IMR-90 (cell line): Measurements from ENCODE around the gene MIR17HG. TPM values are rescaled to one million over a fixed set of nuclear protein-coding genes. Genes with fewer than 3 reads are reported as not detected.

ENCODE experiments used
- ATAC-seq: fragments of 200-7000 bp; cut with Tn5 transposase; 2 replicates; pipeline ENCODE4 v1.9.1; 2020; ENCODE audit warnings: low read depth, mild to moderate bottlenecking, moderate library complexity
- BruUV-seq: library from RNA; stranded (reverse); fragments of 400-500 nt; replicated peaks from 2 replicates; lab custom pipeline; 2021; lab: Mats Ljungman, UMichigan
- CTCF ChIA-PET: fragments of 300-600 bp; formaldehyde crosslinking; extraction: SDS; loops from one replicate; lab custom pipeline; 2021; ENCODE audit warnings: antibody characterized with exemption; lab: Yijun Ruan, JAX
- POLR2A ChIA-PET: fragments of 300-600 bp; sonication (Branson Sonifier 250); formaldehyde crosslinking; loops from one replicate; lab custom pipeline; 2022; ENCODE audit warnings: antibody characterized with exemption; ENCODE audit not compliant: unreplicated experiment; lab: Charles Lee
- DNase-seq: peaks from one replicate; pipeline ENCODE4 v3.0.0; 2013
- H2AFZ ChIP-seq: replicated peaks from 2 replicates; pipeline ENCODE3; 2013; ENCODE audit warnings: low read length, mild to moderate bottlenecking; ENCODE audit not compliant: poor library complexity
- H2AK5ac ChIP-seq: 2 replicates; pipeline ENCODE4 v1.6.1; 2013; ENCODE audit warnings: low read depth, low read length, inconsistent platforms
- H2AK9ac ChIP-seq: replicated peaks from 2 replicates; pipeline ENCODE3; 2013; ENCODE audit warnings: mild to moderate bottlenecking, low read depth, low read length, moderate library complexity; ENCODE audit not compliant: poor library complexity
- H2BK120ac ChIP-seq: 2 replicates; pipeline ENCODE4 v1.6.1; 2013; ENCODE audit warnings: low read depth, low read length, inconsistent platforms
- H2BK15ac ChIP-seq: 3 replicates; pipeline ENCODE4 v1.6.1; 2013; ENCODE audit warnings: low read depth, low read length, inconsistent platforms
- H2BK20ac ChIP-seq: 2 replicates; pipeline ENCODE4 v1.6.1; 2013; ENCODE audit warnings: low read depth, mild to moderate bottlenecking, inconsistent platforms, low read length, moderate library complexity
- H2BK5ac ChIP-seq: 2 replicates; pipeline ENCODE4 v1.6.1; 2013; ENCODE audit warnings: mild to moderate bottlenecking, low read depth, low read length, inconsistent platforms; ENCODE audit not compliant: poor library complexity, severe bottlenecking
- H3K14ac ChIP-seq: replicated peaks from 2 replicates; pipeline ENCODE4 v1.6.1; 2013; ENCODE audit warnings: low read depth, low read length, inconsistent platforms
- H3K18ac ChIP-seq: 2 replicates; pipeline ENCODE4 v1.6.1; 2013; ENCODE audit warnings: low read depth, low read length, control low read depth
- H3K23ac ChIP-seq: 2 replicates; pipeline ENCODE4 v1.6.1; 2013; ENCODE audit warnings: low read depth, low read length, inconsistent platforms
- H3K27ac ChIP-seq: 2 replicates; pipeline ENCODE4 v1.5.1; 2013; ENCODE audit warnings: mild to moderate bottlenecking, control low read depth, low read length; ENCODE audit not compliant: insufficient read depth
- H3K27me3 ChIP-seq: 2 replicates; pipeline ENCODE4 v1.6.1; 2013; ENCODE audit warnings: low read length; ENCODE audit not compliant: control insufficient read depth, insufficient read depth
- H3K36me3 ChIP-seq: 2 replicates; pipeline ENCODE4 v1.6.1; 2013; ENCODE audit warnings: low read length, mixed read lengths; ENCODE audit not compliant: control insufficient read depth, insufficient read depth
- H3K4ac ChIP-seq: 2 replicates; pipeline ENCODE4 v1.6.1; 2013; ENCODE audit warnings: low read depth, low read length, inconsistent platforms
- H3K4me1 ChIP-seq: 2 replicates; pipeline ENCODE4 v1.6.1; 2013; ENCODE audit warnings: low read length, mixed read lengths; ENCODE audit not compliant: control insufficient read depth, insufficient read depth
- H3K4me2 ChIP-seq: 2 replicates; pipeline ENCODE4 v1.6.1; 2013; ENCODE audit warnings: low read depth, mild to moderate bottlenecking, control low read depth, low read length, moderate library complexity
- H3K4me3 ChIP-seq: 2 replicates; pipeline ENCODE4 v1.5.1; 2013; ENCODE audit warnings: low read depth, mild to moderate bottlenecking, control low read depth, low read length, moderate library complexity; ENCODE audit not compliant: insufficient read depth
- H3K56ac ChIP-seq: 2 replicates; pipeline ENCODE4 v1.6.1; 2013; ENCODE audit warnings: low read length, inconsistent platforms; ENCODE audit not compliant: insufficient read depth; ENCODE audit errors: extremely low read depth
- H3K79me1 ChIP-seq, 2 experiments: 2 replicates each; pipeline ENCODE4 v1.6.1; 2013; ENCODE audit warnings: low read length in 2 of 2, inconsistent platforms in 1 of 2, low read depth in 1 of 2
- H3K9ac ChIP-seq: 2 replicates; pipeline ENCODE4 v1.6.1; 2013; ENCODE audit warnings: low read depth, low read length, control low read depth
- H3K9me1 ChIP-seq: 2 replicates; pipeline ENCODE4 v1.6.1; 2013; ENCODE audit warnings: low read length, inconsistent platforms; ENCODE audit not compliant: insufficient read depth
- H3K9me3 ChIP-seq: 2 replicates; pipeline ENCODE4 v1.6.1; 2013; ENCODE audit warnings: low read length; ENCODE audit not compliant: control insufficient read depth, insufficient read depth
- H4K20me1 ChIP-seq: 2 replicates; pipeline ENCODE4 v1.6.1; 2013; ENCODE audit warnings: low read length, inconsistent platforms; ENCODE audit not compliant: insufficient read depth
- H4K5ac ChIP-seq: 2 replicates; pipeline ENCODE4 v1.6.1; 2013; ENCODE audit warnings: mild to moderate bottlenecking, low read depth, low read length, control low read depth
- H4K8ac ChIP-seq, 2 experiments: 2 replicates each; pipeline ENCODE4 v1.6.1; 2013; ENCODE audit warnings: low read depth in 2 of 2, low read length in 2 of 2, control low read depth in 1 of 2, inconsistent platforms in 1 of 2
- H4K91ac ChIP-seq: 2 replicates; pipeline ENCODE4 v1.6.1; 2013; ENCODE audit warnings: low read depth, low read length, inconsistent platforms; ENCODE audit not compliant: insufficient read depth
- BHLHE40 ChIP-seq: fragments of 150-350 bp; IDR thresholded peaks from 2 replicates; pipeline ENCODE4 v1.6.1; 2016; ENCODE audit warnings: mild to moderate bottlenecking, low read depth, low read length
- CEBPB ChIP-seq: IDR thresholded peaks from 2 replicates; pipeline ENCODE4 v1.6.1; 2012; ENCODE audit warnings: low read depth, low read length, improper control_type of control experiment
- CHD1 ChIP-seq: IDR thresholded peaks from 2 replicates; pipeline ENCODE4 v1.6.1; 2012; ENCODE audit warnings: low read depth, low read length, improper control_type of control experiment
- MAZ ChIP-seq: IDR thresholded peaks from 2 replicates; pipeline ENCODE4 v1.6.1; 2012; ENCODE audit warnings: low read depth, mild to moderate bottlenecking, low read length, improper control_type of control experiment, moderate library complexity, borderline replicate concordance
- RAD21 ChIP-seq: IDR thresholded peaks from 2 replicates; pipeline ENCODE4 v1.6.1; 2012; ENCODE audit warnings: low read length, improper control_type of control experiment
- RCOR1 ChIP-seq: IDR thresholded peaks from 2 replicates; pipeline ENCODE4 v1.6.1; 2012; ENCODE audit warnings: mild to moderate bottlenecking, low read length, improper control_type of control experiment; ENCODE audit not compliant: insufficient replicate concordance
- RFX5 ChIP-seq: IDR thresholded peaks from 2 replicates; pipeline ENCODE4 v1.8.0; 2012; ENCODE audit warnings: low read depth, mild to moderate bottlenecking, low read length, moderate library complexity
- SMC3 ChIP-seq: fragments of 150-350 bp; IDR thresholded peaks from 2 replicates; pipeline ENCODE4 v1.6.1; 2016; ENCODE audit warnings: low read depth, mild to moderate bottlenecking, antibody characterized with exemption, low read length, moderate library complexity
- WGBS, 2 experiments: methylation state at CpG; one replicate each; pipeline versions ENCODE4 v1.1.5 to v1.1.7; 2013; ENCODE audit warnings: missing lambda C conversion rate in 2 of 2; ENCODE audit not compliant: insufficient read length in 1 of 2; ENCODE audit errors: extremely low coverage in 2 of 2; 5-methylcytosine and 5-hydroxymethylcytosine counted together
- dilution Hi-C: fragments of 300-500 bp; cut with HindIII; formaldehyde crosslinking; loops from one replicate; pipeline ENCODE4 v1.14.3; 2018; ENCODE audit warnings: low sequenced_read_pairs; ENCODE audit not compliant: unreplicated experiment
- in situ Hi-C: fragments of 300-500 bp; cut with MboI; formaldehyde crosslinking; loops from 3 replicates; pipeline ENCODE4 v1.14.3; 2019; ENCODE audit warnings: low sequenced_read_pairs, inconsistent platforms, mixed read lengths
- intact Hi-C: fragments of 100-400 bp; cut with micrococcal nuclease; formaldehyde crosslinking; loops from 2 replicates; pipeline ENCODE4 v1.10.0; 2022
- polyA plus RNA-seq, 3 experiments: library from polyadenylated mRNA; depleted of rRNA; stranded (reverse); fragments of >200 nt; gene quantifications; 2 replicates each; pipeline ENCODE4 v1.2.3, GENCODE V29; 2012; ENCODE audit warnings: low replicate concordance in 1 of 3
- total RNA-seq: library from RNA; depleted of rRNA; stranded (reverse); fragments of >200 nt; gene quantifications from 2 replicates; pipeline ENCODE4 v1.2.3, GENCODE V29; 2012
- TF ChIP-seq, protein P1 (sequence below): fragments of 150-350 bp; IDR thresholded peaks from 2 replicates; pipeline ENCODE4 v1.6.1; 2016; ENCODE audit warnings: low read depth, mild to moderate bottlenecking, low read length, moderate library complexity, borderline replicate concordance
- TF ChIP-seq, protein P2 (sequence below): conservative IDR thresholded peaks from 2 replicates; pipeline ENCODE4 v1.5.1; 2012; ENCODE audit warnings: mild to moderate bottlenecking, low read depth, low read length, improper control_type of control experiment
- TF ChIP-seq, protein P3 (sequence below): fragments of 150-350 bp; IDR thresholded peaks from 2 replicates; pipeline ENCODE4 v1.6.1; 2017; ENCODE audit warnings: mild to moderate bottlenecking, antibody characterized with exemption, low read length, low read depth

Gene MIR17HG
- total and polyA plus RNA-seq, 2 of the 4 experiments (the other 2 are of a cell fraction) = 0.77 to 3.0 TPM

DNA sequence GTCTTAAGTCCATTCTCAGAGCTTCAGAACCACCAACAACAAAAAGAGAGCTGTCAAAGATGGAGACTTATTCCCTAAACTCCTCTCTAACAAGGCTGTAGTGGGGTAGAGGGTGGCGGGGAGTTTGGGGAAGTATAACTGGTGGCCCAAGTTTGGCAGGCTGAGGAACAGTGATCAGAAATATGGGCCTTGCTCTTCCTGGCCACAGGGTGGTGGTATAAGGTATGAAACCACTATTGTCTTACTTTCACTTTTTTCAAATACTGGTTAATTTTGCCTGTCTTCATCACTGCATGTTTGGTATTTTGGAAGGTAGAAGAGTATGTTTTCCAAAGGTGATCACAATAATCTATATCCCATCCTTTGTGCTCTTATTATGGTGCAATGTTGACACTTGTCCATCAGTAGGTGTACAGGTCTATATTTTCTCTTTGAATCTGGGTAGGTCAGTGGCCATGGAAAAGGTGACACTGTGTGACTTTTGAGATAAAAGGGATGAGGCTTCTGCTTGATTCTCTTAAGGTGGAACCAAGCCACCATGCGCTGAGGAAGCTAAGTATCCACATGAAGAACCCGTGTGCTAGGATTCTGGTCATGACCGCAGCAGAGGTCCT is 27.7 kb downstream of the MIR17HG start:
- peak; percentile 8 for DNase-seq
- Histone ChIP-seq H3K9ac (no peak overlapping the region), H3K4me2 (no peak overlapping the region), H4K20me1 (no peaks in the 10 kb centered on the region), H2AFZ (no peak overlapping the region), H2BK120ac (no peak overlapping the region), H2AK5ac (no peak overlapping the region), H3K9me1 (no peaks in the 10 kb centered on the region), H3K14ac (no peak overlapping the region), H4K91ac (no peak overlapping the region), H2BK5ac (no peak overlapping the region), H3K23ac (no peak overlapping the region), H4K5ac (no peak overlapping the region), H2BK20ac (no peak overlapping the region), H3K56ac (no peak overlapping the region), H2BK15ac (no peak overlapping the region), H3K9me3 (no peaks in the 10 kb centered on the region), H4K8ac (no peak overlapping the region), H3K4ac (no peak overlapping the region), H3K4me1 (no peaks in the 10 kb centered on the region), H3K36me3 (no peaks in the 10 kb centered on the region), H2AK9ac (no peak overlapping the region), H3K79me1 (no peaks in the 10 kb centered on the region), H3K27me3 (no peaks in the 10 kb centered on the region), H3K27ac (no peak overlapping the region), H3K18ac (no peak overlapping the region), H3K4me3 (no peak overlapping the region)
- intact Hi-C loops (loop anchor here (1.0 to 2.0 kb wide), 2 partner anchors 32 to 347 kb away; no protein-coding TSS in a partner anchor), dilution Hi-C loops (no loop called here), in situ Hi-C loops (no loop called here)
- ATAC-seq = peak; percentile 71; the same call in 1 of the 2 replicates
- 100% methylated on average over 2 of the region's 4 CpGs; no CpG with 5 or more reads in 1 of the 2 experiments for WGBS, 2 experiments
- ChIA-PET POLR2A (no interaction called here), CTCF (no interaction called here)
- TF ChIP-seq CEBPB = no peak
- 0 out of 2 replicates have a peak, but pooled peaks have one; percentile 33 for TF ChIP-seq SMC3
- no peak for TF ChIP-seq RFX5
- TF ChIP-seq, protein P1, sequence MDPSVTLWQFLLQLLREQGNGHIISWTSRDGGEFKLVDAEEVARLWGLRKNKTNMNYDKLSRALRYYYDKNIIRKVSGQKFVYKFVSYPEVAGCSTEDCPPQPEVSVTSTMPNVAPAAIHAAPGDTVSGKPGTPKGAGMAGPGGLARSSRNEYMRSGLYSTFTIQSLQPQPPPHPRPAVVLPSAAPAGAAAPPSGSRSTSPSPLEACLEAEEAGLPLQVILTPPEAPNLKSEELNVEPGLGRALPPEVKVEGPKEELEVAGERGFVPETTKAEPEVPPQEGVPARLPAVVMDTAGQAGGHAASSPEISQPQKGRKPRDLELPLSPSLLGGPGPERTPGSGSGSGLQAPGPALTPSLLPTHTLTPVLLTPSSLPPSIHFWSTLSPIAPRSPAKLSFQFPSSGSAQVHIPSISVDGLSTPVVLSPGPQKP = no peak
- TF ChIP-seq, protein P2, sequence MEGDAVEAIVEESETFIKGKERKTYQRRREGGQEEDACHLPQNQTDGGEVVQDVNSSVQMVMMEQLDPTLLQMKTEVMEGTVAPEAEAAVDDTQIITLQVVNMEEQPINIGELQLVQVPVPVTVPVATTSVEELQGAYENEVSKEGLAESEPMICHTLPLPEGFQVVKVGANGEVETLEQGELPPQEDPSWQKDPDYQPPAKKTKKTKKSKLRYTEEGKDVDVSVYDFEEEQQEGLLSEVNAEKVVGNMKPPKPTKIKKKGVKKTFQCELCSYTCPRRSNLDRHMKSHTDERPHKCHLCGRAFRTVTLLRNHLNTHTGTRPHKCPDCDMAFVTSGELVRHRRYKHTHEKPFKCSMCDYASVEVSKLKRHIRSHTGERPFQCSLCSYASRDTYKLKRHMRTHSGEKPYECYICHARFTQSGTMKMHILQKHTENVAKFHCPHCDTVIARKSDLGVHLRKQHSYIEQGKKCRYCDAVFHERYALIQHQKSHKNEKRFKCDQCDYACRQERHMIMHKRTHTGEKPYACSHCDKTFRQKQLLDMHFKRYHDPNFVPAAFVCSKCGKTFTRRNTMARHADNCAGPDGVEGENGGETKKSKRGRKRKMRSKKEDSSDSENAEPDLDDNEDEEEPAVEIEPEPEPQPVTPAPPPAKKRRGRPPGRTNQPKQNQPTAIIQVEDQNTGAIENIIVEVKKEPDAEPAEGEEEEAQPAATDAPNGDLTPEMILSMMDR = peak; percentile 49
- TF ChIP-seq, protein P3, sequence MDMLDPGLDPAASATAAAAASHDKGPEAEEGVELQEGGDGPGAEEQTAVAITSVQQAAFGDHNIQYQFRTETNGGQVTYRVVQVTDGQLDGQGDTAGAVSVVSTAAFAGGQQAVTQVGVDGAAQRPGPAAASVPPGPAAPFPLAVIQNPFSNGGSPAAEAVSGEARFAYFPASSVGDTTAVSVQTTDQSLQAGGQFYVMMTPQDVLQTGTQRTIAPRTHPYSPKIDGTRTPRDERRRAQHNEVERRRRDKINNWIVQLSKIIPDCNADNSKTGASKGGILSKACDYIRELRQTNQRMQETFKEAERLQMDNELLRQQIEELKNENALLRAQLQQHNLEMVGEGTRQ = no peak
- TF ChIP-seq CHD1 = no peak
- no peak for TF ChIP-seq MAZ
- no peak for TF ChIP-seq BHLHE40
- no peak for TF ChIP-seq RCOR1
- peak; percentile 55 for TF ChIP-seq RAD21
- no TSS peak for BruUV-seq
